H1 (cell line): ENCODE data around the gene ENOSF1. TPM values are rescaled to one million over a fixed set of nuclear protein-coding genes. Genes with fewer than 3 reads are reported as not detected.

ENCODE experiments used
- CTCF ChIA-PET: fragments of 300-600 bp; sonication (Branson Sonifier 250); formaldehyde crosslinking; loops from one replicate; lab custom pipeline; 2021; ENCODE audit not compliant: partially characterized antibody; lab: Charles Lee
- POLR2A ChIA-PET: fragments of 300-600 bp; sonication (Branson Sonifier 250); formaldehyde crosslinking; loops from one replicate; lab custom pipeline; 2021; ENCODE audit warnings: inconsistent platforms; ENCODE audit not compliant: partially characterized antibody; lab: Charles Lee
- DNase-seq, 2 experiments: peaks; one replicate each; pipeline versions ENCODE4 v3.0.0 to v3.0.0-alpha.2; 2010 to 2022; ENCODE audit warnings: low spot score in 2 of 2, low read depth in 1 of 2, mixed read lengths in 1 of 2
- FAIRE-seq: peaks from 2 replicates; lab custom pipeline; 2011; peaks lifted over from hg19 to GRCh38; lab: Jason Lieb, UNC
- H2AFZ ChIP-seq: 2 replicates; pipeline ENCODE4 v1.8.1; 2012; ENCODE audit warnings: low read length, inconsistent platforms
- H2AK5ac ChIP-seq: 2 replicates; pipeline ENCODE4 v1.6.1; 2013; ENCODE audit warnings: low read depth, low read length
- H2BK120ac ChIP-seq: replicated peaks from 2 replicates; pipeline ENCODE3; 2013; ENCODE audit warnings: low read depth, low read length, inconsistent platforms
- H2BK12ac ChIP-seq: 2 replicates; pipeline ENCODE4 v1.6.1; 2013; ENCODE audit warnings: low read depth, low read length
- H2BK15ac ChIP-seq: 2 replicates; pipeline ENCODE4 v1.6.1; 2013; ENCODE audit warnings: low read length
- H2BK20ac ChIP-seq: 2 replicates; pipeline ENCODE4 v1.6.1; 2013; ENCODE audit warnings: low read length
- H2BK5ac ChIP-seq: 2 replicates; pipeline ENCODE4 v1.6.1; 2013; ENCODE audit warnings: low read depth, low read length
- H3K14ac ChIP-seq: 2 replicates; pipeline ENCODE4 v1.6.1; 2013; ENCODE audit warnings: inconsistent platforms; ENCODE audit not compliant: insufficient read length
- H3K18ac ChIP-seq: 2 replicates; pipeline ENCODE4 v1.6.1; 2013; ENCODE audit warnings: low read length; ENCODE audit errors: extremely low read depth
- H3K23ac ChIP-seq: 2 replicates; pipeline ENCODE4 v1.6.1; 2013; ENCODE audit warnings: inconsistent platforms; ENCODE audit not compliant: insufficient read length
- H3K23me2 ChIP-seq: 2 replicates; pipeline ENCODE4 v1.6.1; 2013; ENCODE audit warnings: low read depth, low read length
- H3K27ac ChIP-seq: 2 replicates; pipeline ENCODE4 v1.6.1; 2011; ENCODE audit warnings: low read depth, low read length, inconsistent platforms
- H3K27me3 ChIP-seq, 4 experiments: replicated peaks in 1 of 4; 1 replicate in 1 of 4; 2 replicates in 3 of 4; pipeline versions ENCODE4 v1.6.1 to v1.8.1; 2011 to 2013; ENCODE audit warnings: low read length in 3 of 4, mild to moderate bottlenecking in 3 of 4, inconsistent platforms in 2 of 4, mixed read lengths in 2 of 4, moderate library complexity in 1 of 4; ENCODE audit not compliant: control insufficient read depth in 3 of 4, insufficient read depth in 3 of 4; ENCODE audit errors: extremely low read depth in 1 of 4
- H3K36me3 ChIP-seq, 4 experiments: 2 replicates each; pipeline versions ENCODE4 v1.6.1 to v1.8.1; 2011 to 2013; ENCODE audit warnings: mild to moderate bottlenecking in 4 of 4, low read length in 3 of 4, moderate library complexity in 2 of 4, control low read depth in 1 of 4, inconsistent platforms in 1 of 4; ENCODE audit not compliant: insufficient read depth in 4 of 4, control insufficient read depth in 2 of 4
- H3K4ac ChIP-seq: replicated peaks from 2 replicates; pipeline ENCODE3; 2013; ENCODE audit warnings: low read length, low read depth, mixed read lengths, inconsistent platforms; ENCODE audit not compliant: insufficient read length
- H3K4me1 ChIP-seq, 4 experiments: replicated peaks in 1 of 4; 1 replicate in 1 of 4; 2 replicates in 3 of 4; pipeline versions ENCODE4 v1.6.1 to v1.8.1; 2011 to 2013; ENCODE audit warnings: low read length in 3 of 4, inconsistent platforms in 2 of 4, mixed read lengths in 1 of 4; ENCODE audit not compliant: insufficient read depth in 4 of 4, control insufficient read depth in 3 of 4
- H3K4me2 ChIP-seq, 2 experiments: 2 replicates each; pipeline versions ENCODE4 v1.6.1 to v1.8.1; 2011 to 2013; ENCODE audit warnings: low read depth in 2 of 2, low read length in 2 of 2, control low read depth in 1 of 2, inconsistent platforms in 1 of 2, mild to moderate bottlenecking in 1 of 2; ENCODE audit not compliant: insufficient read depth in 1 of 2
- H3K4me3 ChIP-seq, 4 experiments: fragments of 200-600, 300-600 bp in 1 of 4; sonication (generic), shearing (Covaris generic), sonication (Bioruptor Twin) in 1 of 4; 2 replicates each; pipeline versions ENCODE4 v1.5.1 to v1.8.1; 2011 to 2016; ENCODE audit warnings: low read length in 4 of 4, low read depth in 3 of 4, control low read depth in 2 of 4, inconsistent platforms in 2 of 4, mild to moderate bottlenecking in 2 of 4, mixed read lengths in 1 of 4, moderate library complexity in 1 of 4; ENCODE audit not compliant: insufficient read depth in 2 of 4; ENCODE audit errors: extremely low read depth in 1 of 4
- H3K56ac ChIP-seq: replicated peaks from 2 replicates; pipeline ENCODE3; 2013; ENCODE audit warnings: low read depth, mild to moderate bottlenecking, mixed read lengths, low read length, inconsistent platforms; ENCODE audit not compliant: insufficient read length
- H3K79me1 ChIP-seq: 2 replicates; pipeline ENCODE4 v1.6.1; 2013; ENCODE audit warnings: low read depth, low read length, control low read depth
- H3K79me2 ChIP-seq, 2 experiments: 2 replicates each; pipeline versions ENCODE4 v1.6.1 to v1.8.1; 2012 to 2013; ENCODE audit warnings: low read length in 2 of 2, mild to moderate bottlenecking in 2 of 2, inconsistent platforms in 1 of 2; ENCODE audit not compliant: insufficient read depth in 2 of 2, control insufficient read depth in 1 of 2
- H3K9ac ChIP-seq, 4 experiments: replicated peaks in 1 of 4; 1 replicate in 1 of 4; 2 replicates in 3 of 4; pipeline versions ENCODE4 v1.6.1 to v1.8.1; 2011 to 2013; ENCODE audit warnings: low read depth in 3 of 4, low read length in 3 of 4, control low read depth in 2 of 4, mild to moderate bottlenecking in 2 of 4, moderate library complexity in 2 of 4, inconsistent platforms in 1 of 4; ENCODE audit errors: extremely low read depth in 1 of 4
- H3K9me3 ChIP-seq, 2 experiments: 2 replicates each; pipeline versions ENCODE4 v1.6.1 to v1.8.1; 2012 to 2013; ENCODE audit warnings: mild to moderate bottlenecking in 2 of 2, moderate library complexity in 2 of 2, control low read depth in 1 of 2, inconsistent platforms in 1 of 2, low read depth in 1 of 2, low read length in 1 of 2, mixed read lengths in 1 of 2; ENCODE audit not compliant: insufficient read depth in 2 of 2
- H4K20me1 ChIP-seq, 2 experiments: replicated peaks in 1 of 2; 2 replicates each; pipeline versions ENCODE3 to v1.8.1; 2011 to 2013; ENCODE audit warnings: inconsistent platforms in 2 of 2, low read length in 2 of 2, mild to moderate bottlenecking in 1 of 2; ENCODE audit not compliant: insufficient read depth in 2 of 2, control insufficient read depth in 1 of 2
- H4K5ac ChIP-seq: 2 replicates; pipeline ENCODE4 v1.6.1; 2013; ENCODE audit warnings: low read length, low read depth, mixed read lengths, inconsistent platforms; ENCODE audit not compliant: insufficient read length
- H4K8ac ChIP-seq: 2 replicates; pipeline ENCODE4 v1.8.0; 2013; ENCODE audit warnings: mild to moderate bottlenecking, moderate library complexity, low read length, inconsistent platforms; ENCODE audit not compliant: insufficient read depth; ENCODE audit errors: extremely low read depth
- H4K91ac ChIP-seq: replicated peaks from 2 replicates; pipeline ENCODE3; 2013; ENCODE audit warnings: low read length, mixed read lengths, inconsistent platforms; ENCODE audit not compliant: insufficient read length
- WGBS, 2 experiments: shearing (Covaris generic) in 1 of 2; methylation state at CpG; one replicate each; pipeline versions ENCODE4 v1.1.6 to v1.1.7; 2013 to 2015; ENCODE audit warnings: low lambda C conversion rate in 2 of 2, mixed read lengths in 2 of 2, inconsistent platforms in 1 of 2, low coverage in 1 of 2, missing lambda C conversion rate in 1 of 2; ENCODE audit not compliant: insufficient replicate concordance in 2 of 2, insufficient coverage in 1 of 2, insufficient read length in 1 of 2; ENCODE audit errors: extremely low coverage in 1 of 2, missing lambda C conversion rate in 1 of 2; 5-methylcytosine and 5-hydroxymethylcytosine counted together
- polyA plus RNA-seq, 7 experiments: library from polyadenylated mRNA; depleted of rRNA in 3 of 7; stranded (reverse) in 5 of 7; unstranded in 2 of 7; fragments of >200 nt in 5 of 7; fragments of 200-250 nt in 2 of 7; gene quantifications; 1 replicate in 5 of 7; 2 replicates in 1 of 7; 4 replicates in 1 of 7; pipeline versions ENCODE4 v1.2.1 to v1.2.3, GENCODE V29; 2011 to 2013; ENCODE audit warnings: missing spikeins in 2 of 7, mixed read lengths in 2 of 7
- total RNA-seq: library from RNA; stranded (reverse); fragmentation: NEBNext Ultra II Directional; extraction: Animal tissue kit (Norgen Biotek cat#: 25700); gene quantifications from 2 replicates; pipeline ENCODE4 v1.2.1, GENCODE V29; 2021

The ENOSF1 gene
- total and polyA plus RNA-seq, 2 of the 8 experiments (the other 6 are each of a cell fraction or from before 2014, with no cell fraction given): 15.4 to 26.4 TPM

- no peak overlapping the region for H3K23ac ChIP-seq
- no peaks in the 10 kb centered on the region for H3K27me3 ChIP-seq
- peak overlapping the region; percentile 46 for H4K5ac ChIP-seq
- peak overlapping the region; percentile 93; the same call in 1 of the 2 replicates for H2BK5ac ChIP-seq
- H2BK20ac ChIP-seq: no peak overlapping the region
- H3K4ac ChIP-seq: peak overlapping the region; percentile 57
- peaks cover 4% of the 10 kb centered on the region; the same call in 1 of the 2 replicates for H3K23me2 ChIP-seq
- H3K9me3 ChIP-seq: peaks cover 5 to 7% of the 10 kb centered on the region in 2 experiments; a peak in 3 of 4 replicates
- peak overlapping the region; percentile 87 for H3K56ac ChIP-seq
- 0 out of 2 replicates have a peak overlapping the region, but pooled peaks have one; percentile 80 for H2BK12ac ChIP-seq
- H3K18ac ChIP-seq: peak overlapping the region; percentile 86
- H2BK120ac ChIP-seq: no peak overlapping the region
- peaks cover 0 to 10% (median 5%) of the 10 kb centered on the region in 4 experiments; a peak in 5 of 7 replicates for H3K4me1 ChIP-seq
- peaks cover 14% of the 10 kb centered on the region for H3K79me1 ChIP-seq
- ChIA-PET CTCF (interaction anchor here (0.8 to 2.4 kb wide), 12 partner anchors 8 to 368 kb away, joined by 3 to 9 read pairs (median 4); no protein-coding TSS in a partner anchor), POLR2A (interaction anchor here (0.8 to 3.1 kb wide), 19 partner anchors 8 to 400 kb away, joined by 3 to 14 read pairs (median 4); partner anchors contain the start of genes ENOSF1 and THOC1)
- peak overlapping the region; percentile 32; the same call in 1 of the 2 replicates for H2AK5ac ChIP-seq
- FAIRE-seq (no peak), DNase-seq (peak; percentile 61 to 85)
- peak overlapping the region; percentile 84 for H3K27ac ChIP-seq
- peak overlapping the region; percentile 82 to 89 (median 85) for H3K9ac ChIP-seq
- peaks cover 2 to 8% of the 10 kb centered on the region in 2 experiments for H4K20me1 ChIP-seq
- WGBS, 2 experiments: 5% methylated on average over 68 of the region's 72 CpGs; no CpG with 5 or more reads in 1 of the 2 experiments
- 0 out of 2 replicates have a peak overlapping the region, but pooled peaks have one; percentile 36 for H2AFZ ChIP-seq
- peaks cover 0 to 47% of the 10 kb centered on the region in 2 experiments; a peak in 3 of 4 replicates for H3K79me2 ChIP-seq
- peaks cover 10 to 34% (median 16%) of the 10 kb centered on the region in 4 experiments; a peak in 7 of 8 replicates for H3K36me3 ChIP-seq
- H3K4me2 ChIP-seq: peak overlapping the region; percentile 78
- peak overlapping the region; percentile 98 for H4K91ac ChIP-seq
- H3K4me3 ChIP-seq: peak overlapping the region; percentile 78 to 96 (median 90)
- H4K8ac ChIP-seq: peak overlapping the region; percentile 79
- H3K14ac ChIP-seq: no peak overlapping the region
- H2BK15ac ChIP-seq: peak overlapping the region; percentile 61; the same call in 1 of the 2 replicates
These were observed 54.2 kb downstream of the ENOSF1 start for GRCh38 chr18:658001-658946.
